ENCODE results near the gene ACAP1.

- no peak for TF ChIP-seq POLR2AphosphoS5 (IDR thresholded peaks at IDR 0.05; ENCODE audit: low read depth, low read length)
- no peak for TF ChIP-seq CTCF (IDR thresholded peaks at IDR 0.05)
- no peak for TF ChIP-seq REST (IDR thresholded peaks at IDR 0.05; ENCODE audit: insufficient read depth in 1 of 2, low read depth in 2 of 2, low read length in 1 of 2)
- no peak for TF ChIP-seq SIN3A (IDR thresholded peaks at IDR 0.05; ENCODE audit: borderline replicate concordance, insufficient read depth, low read depth, low read length)
- no peak for TF ChIP-seq TCF7L2 (IDR thresholded peaks at IDR 0.05; ENCODE audit: low read depth, low read length)
Measured at GRCh38 chr17:7330638-7331015, 5.7 kb upstream of the ACAP1 start.
